Measurements from ENCODE around the gene SLC9A5.

SLC9A5 gene

DNA sequence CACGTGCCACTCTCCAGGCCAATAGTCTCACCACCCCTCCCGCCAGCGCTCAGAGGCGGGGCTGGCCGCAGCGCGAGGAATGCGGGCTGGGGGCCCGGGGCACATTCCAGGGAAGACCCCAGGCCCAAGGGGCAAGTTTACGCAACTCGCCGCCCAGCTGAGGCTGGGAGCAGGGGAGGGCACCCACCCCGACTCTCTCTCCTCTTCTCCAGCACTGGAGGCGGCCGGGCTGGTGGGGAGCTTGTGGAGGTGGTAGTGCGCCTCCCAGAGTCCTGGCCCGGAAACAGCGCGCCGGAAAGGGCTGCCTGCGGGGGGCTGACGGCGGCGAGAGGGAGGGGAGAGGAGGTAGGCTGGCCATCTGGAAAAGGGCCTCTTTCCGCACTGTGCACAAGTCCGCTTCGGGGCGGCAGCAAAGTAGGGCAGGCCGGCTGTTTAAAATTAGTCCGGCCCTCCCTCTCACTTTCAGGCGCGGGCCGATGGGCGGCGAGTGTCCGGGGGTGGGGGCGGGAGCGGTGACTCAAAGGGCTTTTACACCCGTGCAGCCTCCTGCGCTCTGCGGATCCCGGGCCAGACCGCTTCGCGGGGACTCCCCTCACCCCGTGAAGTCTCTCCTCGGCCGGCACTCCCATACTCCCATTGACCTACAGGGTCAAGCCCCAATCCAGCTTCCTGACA, 2.6 kb upstream of the SLC9A5 start:
- TF ChIP-seq, protein P1, sequence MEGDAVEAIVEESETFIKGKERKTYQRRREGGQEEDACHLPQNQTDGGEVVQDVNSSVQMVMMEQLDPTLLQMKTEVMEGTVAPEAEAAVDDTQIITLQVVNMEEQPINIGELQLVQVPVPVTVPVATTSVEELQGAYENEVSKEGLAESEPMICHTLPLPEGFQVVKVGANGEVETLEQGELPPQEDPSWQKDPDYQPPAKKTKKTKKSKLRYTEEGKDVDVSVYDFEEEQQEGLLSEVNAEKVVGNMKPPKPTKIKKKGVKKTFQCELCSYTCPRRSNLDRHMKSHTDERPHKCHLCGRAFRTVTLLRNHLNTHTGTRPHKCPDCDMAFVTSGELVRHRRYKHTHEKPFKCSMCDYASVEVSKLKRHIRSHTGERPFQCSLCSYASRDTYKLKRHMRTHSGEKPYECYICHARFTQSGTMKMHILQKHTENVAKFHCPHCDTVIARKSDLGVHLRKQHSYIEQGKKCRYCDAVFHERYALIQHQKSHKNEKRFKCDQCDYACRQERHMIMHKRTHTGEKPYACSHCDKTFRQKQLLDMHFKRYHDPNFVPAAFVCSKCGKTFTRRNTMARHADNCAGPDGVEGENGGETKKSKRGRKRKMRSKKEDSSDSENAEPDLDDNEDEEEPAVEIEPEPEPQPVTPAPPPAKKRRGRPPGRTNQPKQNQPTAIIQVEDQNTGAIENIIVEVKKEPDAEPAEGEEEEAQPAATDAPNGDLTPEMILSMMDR (IDR thresholded peaks at IDR 0.05; ENCODE audit: low read depth, low read length) = peak; percentile 52
- DNase-seq (ENCODE audit: extremely low read depth, low read depth) = peak; percentile 67

DNA sequence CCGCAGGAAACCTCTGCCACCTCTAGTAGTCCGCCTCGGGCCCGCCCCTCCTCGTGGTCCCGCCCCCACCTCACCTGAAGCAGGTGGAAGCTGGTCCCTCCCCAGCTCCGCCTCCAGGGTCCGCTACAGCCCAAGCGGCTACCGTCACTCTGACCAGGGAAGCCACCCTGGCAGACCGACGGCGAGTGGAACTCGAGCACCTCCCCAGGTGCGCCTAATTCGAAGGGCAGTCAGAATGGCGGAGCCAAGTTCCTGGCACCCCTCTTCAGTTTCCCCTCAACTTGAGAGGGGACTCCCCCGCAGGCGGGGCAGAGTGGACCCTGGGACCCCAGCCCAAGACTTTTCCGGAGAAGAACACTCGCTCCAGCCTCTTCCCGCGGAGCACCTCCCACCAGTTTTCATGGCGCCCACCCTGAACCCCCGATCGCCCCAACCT, 2.0 kb upstream of the SLC9A5 start:
- DNase-seq (ENCODE audit: extremely low read depth, low read depth) = no peak
- TF ChIP-seq, protein P1 (IDR thresholded peaks at IDR 0.05; ENCODE audit: low read depth, low read length) = no peak

DNA sequence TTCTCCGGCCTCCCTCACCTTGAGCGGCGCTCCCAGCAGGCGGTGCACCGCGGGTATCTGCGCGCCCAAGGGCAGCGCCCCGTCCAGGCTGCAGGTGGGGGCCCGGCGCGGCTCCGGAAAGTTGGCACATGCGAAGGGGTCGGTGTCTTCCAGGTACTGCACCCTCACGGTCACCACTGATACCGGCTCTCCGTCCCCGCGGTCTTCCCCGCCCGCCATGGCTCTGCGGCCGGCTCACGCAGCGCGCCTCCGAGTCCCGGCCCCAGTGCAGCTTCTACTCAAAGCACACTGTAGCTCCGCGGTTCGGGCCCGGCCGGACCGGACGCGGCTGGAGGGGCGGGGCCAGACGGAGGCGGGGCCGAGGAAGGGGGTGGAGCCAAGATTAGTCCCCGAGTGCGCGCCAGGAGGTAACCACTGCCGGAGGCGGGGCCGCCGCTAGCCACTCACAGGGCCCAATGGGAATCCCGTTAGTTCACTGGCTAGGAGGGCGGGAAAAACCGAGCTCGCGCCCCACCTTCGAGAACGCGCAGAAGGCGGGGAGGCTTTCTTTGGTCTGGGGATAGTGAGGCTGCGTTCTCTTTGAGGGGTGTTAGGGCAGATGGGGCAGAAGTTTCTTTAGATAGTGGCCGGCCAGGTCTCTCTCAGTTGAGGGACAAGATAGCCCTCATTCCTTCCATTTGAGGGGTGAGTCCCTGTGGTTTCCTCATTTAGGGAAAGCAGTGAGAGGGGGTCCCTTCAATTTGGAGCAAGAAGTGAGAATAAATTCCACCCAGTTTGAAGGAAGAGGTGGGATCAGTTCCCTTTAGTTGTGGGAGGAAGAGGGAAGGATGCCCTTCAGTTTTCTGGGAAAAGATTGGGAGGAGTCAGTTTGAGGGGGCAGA, 1.3 kb upstream of the SLC9A5 start, which contains the start of gene FHOD1:
Gene FHOD1 (minus strand): TSS at position 290 of the 881 bp plus-strand sequence. CDS start 71 bp downstream, at position 219.
- DNase-seq (ENCODE audit: extremely low read depth, low read depth) = peak; percentile 86
- TF ChIP-seq, protein P1 (IDR thresholded peaks at IDR 0.05; ENCODE audit: low read depth, low read length) = no peak

DNA sequence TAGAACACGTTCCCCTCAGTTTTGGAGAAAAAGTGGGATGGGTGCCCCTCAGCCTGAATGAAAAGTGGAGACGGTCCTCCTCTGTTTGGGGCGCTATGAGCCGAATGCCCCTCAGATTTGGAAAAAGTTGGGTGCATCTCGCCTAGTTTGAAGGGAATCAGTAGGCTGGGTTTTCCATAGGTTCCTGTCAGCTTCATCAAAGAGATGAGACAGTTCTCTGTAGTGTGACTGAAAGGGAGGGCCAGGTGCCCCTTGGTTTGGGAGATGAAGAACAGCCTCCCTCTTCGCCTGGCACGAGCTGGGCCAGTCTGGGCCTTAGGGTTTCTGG, 742 bp upstream of the SLC9A5 start:
- no peak for DNase-seq (ENCODE audit: extremely low read depth, low read depth)
- TF ChIP-seq, protein P1 (IDR thresholded peaks at IDR 0.05; ENCODE audit: low read depth, low read length) = no peak

DNA sequence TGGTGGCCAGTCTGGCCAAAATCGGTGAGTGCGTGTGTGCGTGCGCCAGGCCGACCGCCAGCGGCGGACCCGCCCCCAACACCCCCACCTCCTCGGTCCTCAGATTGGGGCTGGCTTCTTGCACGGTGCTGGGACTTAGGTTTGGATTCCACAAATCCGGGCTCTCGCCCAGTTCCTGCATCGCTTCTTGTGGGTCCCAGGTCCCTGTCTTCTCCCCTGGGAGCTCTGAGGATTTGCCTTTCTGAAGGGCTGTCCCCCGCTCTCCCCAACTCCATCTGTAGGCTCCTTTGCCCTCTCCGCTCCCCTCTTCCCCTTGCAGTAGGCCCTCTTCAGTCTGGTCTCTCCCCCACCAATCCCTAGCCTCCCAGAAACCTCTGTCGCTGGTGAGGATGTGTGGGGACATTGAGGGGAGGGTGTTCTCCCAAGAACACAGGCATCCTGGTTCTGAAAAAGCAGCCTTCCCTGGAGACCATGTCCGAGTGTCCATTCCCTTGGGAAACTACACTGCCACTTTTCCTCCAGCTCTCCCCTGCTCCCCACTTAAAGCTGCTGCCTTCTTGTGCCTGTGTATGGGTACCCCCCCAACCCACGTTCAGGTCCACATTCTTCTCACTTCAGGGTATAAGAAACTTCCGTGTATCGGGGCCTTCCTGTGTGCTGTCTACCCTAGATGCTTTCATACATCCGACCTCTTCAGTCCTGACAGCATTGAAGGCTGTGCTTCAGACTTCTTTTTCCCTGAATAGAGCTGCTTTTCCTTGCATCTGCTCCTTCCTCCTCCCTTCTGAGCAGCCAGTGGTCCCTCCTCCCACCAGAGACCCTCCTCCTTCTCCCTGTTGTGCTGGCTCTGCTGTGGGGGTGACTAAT, 632 bp downstream of the SLC9A5 start:
- TF ChIP-seq, protein P1 (IDR thresholded peaks at IDR 0.05; ENCODE audit: low read depth, low read length) = no peak
- DNase-seq (ENCODE audit: extremely low read depth, low read depth) = no peak

DNA sequence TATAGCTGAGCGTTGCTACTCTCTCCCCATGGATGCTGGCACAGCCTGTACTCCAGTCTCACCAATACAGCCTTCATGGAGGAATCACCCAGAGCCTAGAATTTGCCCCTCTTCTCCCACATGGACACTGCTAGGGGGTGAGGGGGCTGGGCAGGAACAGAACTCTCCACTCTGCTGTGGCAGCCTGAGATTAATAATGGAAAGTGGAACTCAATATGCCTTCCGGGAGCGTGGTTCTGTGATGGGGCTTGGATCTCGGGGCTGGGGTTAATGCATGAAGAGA, 1.2 kb downstream of the SLC9A5 start:
- TF ChIP-seq, protein P1 (IDR thresholded peaks at IDR 0.05; ENCODE audit: low read depth, low read length) = no peak
- DNase-seq (ENCODE audit: extremely low read depth, low read depth) = no peak
